HG02870 (cell line): ENCODE measurements around the gene NXPH1.

Source experiments
- ATAC-seq: cut with Tn5 transposase; IDR thresholded peaks from one replicate; pipeline ENCODE4 v1.9.1; 2021; ENCODE audit warnings: mild to moderate bottlenecking, moderate library complexity; ENCODE audit not compliant: unreplicated experiment

Gene NXPH1

DNA sequence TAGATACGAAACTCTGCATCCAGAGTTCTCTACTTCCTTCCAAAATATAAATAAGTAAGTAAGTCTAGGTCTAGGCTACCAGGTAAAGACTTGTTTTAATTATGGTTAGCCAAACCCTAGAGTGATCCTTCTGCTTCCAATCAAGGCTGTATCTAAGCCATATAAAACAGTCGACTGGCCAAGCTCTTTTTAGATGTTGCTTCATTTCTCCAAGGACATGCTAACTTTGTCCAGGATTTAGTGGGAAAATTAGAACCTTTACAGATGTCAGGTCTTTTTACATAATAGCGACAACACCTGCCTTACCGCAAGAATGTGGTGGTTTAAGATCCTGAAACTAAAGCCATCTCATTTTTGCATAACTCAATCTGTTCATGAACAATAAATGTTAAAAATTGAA is 156.8 kb downstream of the NXPH1 start:
- no peak for ATAC-seq

DNA sequence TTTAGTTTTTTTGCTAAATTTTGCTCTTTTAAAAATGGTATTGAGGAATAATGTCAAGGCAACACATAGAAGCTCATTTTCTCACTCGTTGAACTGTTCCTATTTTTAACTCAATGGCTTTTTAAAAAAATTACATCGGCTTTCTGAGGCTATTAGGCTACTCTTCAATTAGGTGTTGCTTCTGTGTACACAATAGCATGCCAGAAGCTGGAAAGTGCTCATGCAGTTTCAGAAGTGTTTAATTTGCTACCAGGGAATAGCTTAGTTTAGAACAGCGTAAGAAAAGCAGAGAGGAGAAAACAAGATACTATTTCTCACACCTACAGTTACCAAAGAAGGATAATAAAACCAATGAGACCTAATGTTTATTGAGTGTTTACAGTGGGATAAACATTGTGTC is 157.4 kb downstream of the NXPH1 start:
- no peak for ATAC-seq

DNA sequence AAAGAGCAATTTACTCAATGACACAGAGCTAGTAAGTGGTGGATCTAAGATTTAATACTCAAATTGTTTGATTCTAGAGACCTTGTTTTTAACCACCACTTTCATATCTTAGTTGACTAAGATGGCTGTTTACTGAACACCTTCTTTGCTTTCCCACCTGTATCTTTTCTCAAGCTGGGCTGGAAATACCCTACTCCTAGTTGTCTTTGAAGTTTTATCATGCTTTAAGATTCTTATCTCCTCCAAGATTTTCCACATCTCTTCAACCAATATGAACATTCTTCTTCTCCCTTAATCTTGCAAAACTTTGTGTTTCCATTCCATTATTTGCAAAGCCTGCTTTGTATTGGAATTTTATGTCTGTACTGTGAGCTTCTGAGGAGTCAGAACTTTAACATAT is 157.9 kb downstream of the NXPH1 start:
- no peak for ATAC-seq

GRCh38 chr7:8592167-8592566 is 158.8 kb downstream of the NXPH1 start:
- ATAC-seq, result no peak

DNA sequence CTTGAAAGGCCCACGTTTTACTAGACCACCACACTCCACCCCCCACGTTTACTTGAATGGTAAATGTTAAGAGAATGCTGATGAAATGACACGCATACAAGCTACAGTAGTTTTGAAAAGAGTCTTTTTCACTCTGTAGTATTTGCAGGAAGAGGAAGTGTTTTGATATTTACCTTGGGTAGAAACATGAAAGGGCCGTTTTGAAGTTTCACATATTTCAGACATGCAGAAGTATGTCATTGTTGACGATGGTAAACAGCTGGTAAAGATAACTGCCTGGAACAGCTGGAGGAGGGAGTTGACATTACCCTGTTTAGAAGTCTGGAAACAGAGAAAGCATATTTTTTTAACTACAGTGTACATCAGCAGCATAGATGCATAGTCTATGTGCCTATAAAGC is 160.7 kb downstream of the NXPH1 start:
- no peak for ATAC-seq

GRCh38 chr7:8597565-8597964 is 164.2 kb downstream of the NXPH1 start:
- no peak for ATAC-seq

DNA sequence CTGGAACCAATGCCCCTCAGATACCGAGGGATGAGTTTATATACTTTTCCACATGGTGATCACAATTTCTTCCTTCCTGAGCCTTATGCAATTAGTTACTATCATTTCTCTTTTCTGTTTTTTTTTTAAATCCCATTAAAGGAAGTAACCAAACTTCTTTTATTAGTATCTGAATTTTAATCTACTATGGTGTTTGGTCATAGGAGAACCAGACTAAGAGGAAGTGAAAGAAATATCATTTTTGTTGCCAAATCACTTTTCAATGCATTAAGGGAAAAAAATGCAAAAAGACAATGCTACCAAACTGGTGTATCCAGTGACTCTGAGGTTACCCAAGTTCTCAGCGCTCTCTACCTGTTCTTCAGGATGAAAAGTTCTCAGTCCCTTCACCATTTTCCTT is 167.7 kb downstream of the NXPH1 start:
- ATAC-seq, result no peak

DNA sequence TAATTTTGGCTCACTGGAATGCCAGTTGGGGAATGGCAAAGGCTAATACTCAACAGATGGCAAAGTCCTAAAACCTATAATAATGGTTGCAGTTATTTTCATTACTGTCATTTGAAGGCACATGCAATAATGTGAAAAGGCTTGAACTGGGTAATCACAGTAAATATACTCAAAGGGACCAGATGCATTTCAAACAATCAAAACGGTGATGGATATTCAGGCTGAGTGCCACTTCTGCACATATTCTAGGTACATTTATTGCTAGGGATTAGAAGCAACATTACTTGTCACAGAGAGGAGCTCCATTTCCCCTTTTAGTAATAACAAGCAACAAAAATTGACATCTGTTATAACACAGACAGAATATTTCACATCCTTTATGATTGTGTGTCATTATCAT is 171.8 kb downstream of the NXPH1 start:
- no peak for ATAC-seq

DNA sequence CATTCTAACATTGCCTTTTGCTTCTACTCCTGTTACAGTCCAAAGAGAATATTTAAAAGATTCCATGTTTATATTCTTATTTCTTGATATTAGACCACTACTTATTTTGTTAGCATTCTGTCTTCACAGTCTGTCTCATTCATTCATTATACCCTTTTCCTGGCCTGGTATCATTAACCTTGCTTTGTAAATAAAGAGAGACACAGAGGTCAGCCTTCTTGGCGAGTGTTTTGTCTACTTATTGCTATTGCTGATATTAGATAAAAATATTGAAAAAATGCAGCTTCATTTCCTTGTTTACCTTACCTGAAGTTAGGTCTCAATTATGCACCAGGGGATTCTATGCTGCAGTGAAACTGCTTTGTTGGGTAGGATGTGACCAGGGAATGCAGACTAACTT is 179.2 kb downstream of the NXPH1 start:
- ATAC-seq, result no peak

- ATAC-seq, result no peak
These were observed 179.8 kb downstream of the NXPH1 start for GRCh38 chr7:8613191-8613590.

- no peak for ATAC-seq
These were observed 181.6 kb downstream of the NXPH1 start for GRCh38 chr7:8615019-8615418.

DNA sequence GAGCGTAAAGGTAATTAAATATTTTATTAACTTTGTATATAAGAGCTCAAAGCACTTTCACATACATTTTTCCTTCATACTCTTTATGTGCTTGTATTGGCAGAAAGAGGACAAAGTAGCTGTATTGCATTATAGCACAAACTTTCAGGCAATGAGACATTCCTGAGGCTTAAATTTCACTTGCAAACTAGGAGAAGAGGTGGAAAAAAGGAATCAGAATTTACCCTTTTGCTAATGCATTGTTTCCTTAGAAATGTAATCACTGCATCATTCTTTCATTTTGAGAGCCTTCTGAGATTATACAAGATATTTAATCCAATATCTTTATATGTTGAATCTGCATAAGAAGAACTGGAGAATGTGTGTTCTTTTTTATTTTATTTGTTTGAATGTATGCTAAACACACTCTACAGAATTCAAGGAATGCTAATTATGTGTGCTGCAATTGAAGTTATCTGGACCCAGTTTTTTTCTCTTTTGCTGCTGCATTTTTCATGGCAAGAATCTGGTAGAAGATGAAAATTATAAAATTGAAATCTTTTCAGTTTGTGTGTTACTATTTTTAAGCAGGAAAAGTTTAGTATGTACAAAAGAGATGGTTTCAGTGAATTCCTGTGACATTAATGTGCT is 185.1 kb downstream of the NXPH1 start:
- no peak for ATAC-seq

GRCh38 chr7:8620169-8620568 is 186.8 kb downstream of the NXPH1 start:
- no peak for ATAC-seq

GRCh38 chr7:8625612-8626011 is 192.2 kb downstream of the NXPH1 start:
- ATAC-seq, result no peak

- ATAC-seq, result no peak
These were observed 193.9 kb downstream of the NXPH1 start for GRCh38 chr7:8627325-8627724.

- ATAC-seq, result no peak
These were observed 195.2 kb downstream of the NXPH1 start for GRCh38 chr7:8628656-8629055.

- no peak for ATAC-seq
These were observed 196.1 kb downstream of the NXPH1 start for GRCh38 chr7:8629504-8629903.

- no peak for ATAC-seq
These were observed 203.9 kb downstream of the NXPH1 start for GRCh38 chr7:8637322-8637721.

DNA sequence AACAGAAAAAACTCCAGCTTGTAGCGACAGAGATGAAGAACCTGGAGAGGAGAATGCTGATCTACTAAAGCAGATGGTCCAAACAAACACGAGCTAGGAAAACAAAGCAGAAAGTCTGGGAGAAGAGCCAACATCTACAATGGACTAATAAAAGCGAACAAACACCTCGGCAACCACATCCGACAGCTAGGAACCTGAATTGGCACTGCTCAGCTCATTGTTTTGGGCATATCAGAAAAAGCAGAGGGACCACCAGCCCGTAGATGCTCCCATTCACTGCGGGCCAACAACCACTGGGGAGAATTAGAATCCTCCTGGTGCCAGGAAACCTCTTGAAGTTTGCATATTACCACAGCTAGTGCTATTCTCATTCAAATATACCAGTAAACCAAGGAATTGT is 204.7 kb downstream of the NXPH1 start:
- no peak for ATAC-seq

- ATAC-seq, result no peak
These were observed 206.3 kb downstream of the NXPH1 start for GRCh38 chr7:8639668-8640067.

- no peak for ATAC-seq
These were observed 207.3 kb downstream of the NXPH1 start for GRCh38 chr7:8640671-8641070.

GRCh38 chr7:8668627-8669500 is 235.5 kb downstream of the NXPH1 start:
- no peak for ATAC-seq

DNA sequence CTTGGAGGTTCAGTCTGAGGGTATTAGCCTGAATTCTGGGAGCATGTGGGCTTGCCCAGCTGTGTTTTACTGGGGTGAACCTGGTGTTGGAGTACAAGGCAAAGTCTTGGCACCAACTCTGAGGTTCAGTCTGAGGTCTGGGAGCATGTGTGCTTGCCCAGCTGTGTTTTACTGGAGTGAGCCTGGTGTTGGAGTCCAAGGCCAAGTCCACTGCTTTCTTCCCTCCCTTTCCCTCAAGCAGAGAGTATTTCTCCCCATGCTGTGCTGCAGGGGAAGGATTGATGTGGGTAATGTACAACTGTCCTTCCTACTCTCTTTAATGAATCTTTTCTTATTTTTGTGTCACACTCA is 236.1 kb downstream of the NXPH1 start:
- no peak for ATAC-seq
